A549 (cell line): ENCODE results near the gene DAGLB. TPM values are rescaled to one million over a fixed set of nuclear protein-coding genes. Genes with fewer than 3 reads are reported as not detected.
A peak's percentile ranks its signal among the peaks of the same experiment; 100 is the strongest.

ENCODE experiments used
- ATAC-seq, 2 experiments: fragments of 200-7000 bp in 1 of 2; fragments of >200 bp in 1 of 2; cut with Nextera tagmentation in 1 of 2; cut with Tn5 transposase in 1 of 2; 3 replicates each; pipeline versions ENCODE4 v1.8.0 to v1.9.1; 2018 to 2020; ENCODE audit warnings: mild to moderate bottlenecking in 1 of 2, moderate library complexity in 1 of 2
- CTCF ChIA-PET: fragments of 300-600 bp; sonication (Branson Sonifier 250); formaldehyde crosslinking; extraction: SDS; loops from one replicate; lab custom pipeline; 2021; ENCODE audit warnings: antibody characterized with exemption, inconsistent platforms; lab: Yijun Ruan, JAX
- POLR2A ChIA-PET: fragments of 350-600 bp; formaldehyde crosslinking; extraction: SDS; loops from one replicate; lab custom pipeline; 2021; ENCODE audit warnings: antibody characterized with exemption, inconsistent platforms; lab: Yijun Ruan, JAX
- DNase-seq, 2 experiments: peaks; one replicate each; pipeline versions ENCODE4 v3.0.0 to v3.0.0-alpha.2; 2011 to 2016; ENCODE audit warnings: low read depth in 1 of 2, low spot score in 1 of 2
- FAIRE-seq: peaks from 2 replicates; lab custom pipeline; 2011; peaks lifted over from hg19 to GRCh38; lab: Jason Lieb, UNC
- H3K27ac ChIP-seq, 2 experiments: fragments of >200 bp; sonication (Bioruptor Twin); formaldehyde crosslinking; 3 replicates each; pipeline ENCODE4 v1.5.1; 2016 to 2017
- H3K4me1 ChIP-seq: fragments of >200 bp; sonication (Bioruptor Twin); formaldehyde crosslinking; 3 replicates; pipeline ENCODE4 v1.6.1; 2016
- H3K4me2 ChIP-seq: fragments of >200 bp; sonication (Bioruptor Twin); formaldehyde crosslinking; 3 replicates; pipeline ENCODE4 v1.6.1; 2016
- H3K4me3 ChIP-seq: fragments of >200 bp; sonication (Bioruptor Twin); formaldehyde crosslinking; 3 replicates; pipeline ENCODE4 v1.5.1; 2016
- H3K9me3 ChIP-seq: fragments of >200 bp; sonication (Bioruptor Twin); formaldehyde crosslinking; 3 replicates; pipeline ENCODE4 v1.6.1; 2016
- CBX8 ChIP-seq: fragments of 200-600 bp; sonication (generic); IDR thresholded peaks from 2 replicates; pipeline ENCODE4 v1.6.1; 2016
- CHD2 ChIP-seq: fragments of 150-350 bp; IDR thresholded peaks from 2 replicates; pipeline ENCODE4 v1.6.1; 2014; ENCODE audit warnings: low read length; ENCODE audit not compliant: partially characterized antibody
- CHD4 ChIP-seq: fragments of 200-600 bp; sonication (generic); IDR thresholded peaks from 2 replicates; pipeline ENCODE4 v1.6.1; 2016; ENCODE audit warnings: antibody characterized with exemption, mild to moderate bottlenecking, borderline replicate concordance
- CTCF ChIP-seq: fragments of >200 bp; sonication (Bioruptor Twin); formaldehyde crosslinking; IDR thresholded peaks from 3 replicates; pipeline ENCODE4 v1.5.1; 2016
- ESRRA ChIP-seq: fragments of 150-350 bp; IDR thresholded peaks from 2 replicates; pipeline ENCODE4 v1.6.1; 2014; ENCODE audit warnings: mild to moderate bottlenecking, low read length, borderline replicate concordance
- FOSB ChIP-seq: fragments of 250-450 bp; sonication (Bioruptor Pico); IDR thresholded peaks from 2 replicates; pipeline ENCODE4 v1.5.0; 2020; ENCODE audit warnings: mild to moderate bottlenecking, moderate library complexity
- HDAC2 ChIP-seq: fragments of 200-600 bp; sonication (generic); IDR thresholded peaks from 2 replicates; pipeline ENCODE4 v1.6.1; 2016
- HES2 ChIP-seq: fragments of >200 bp; sonication (Bioruptor Twin); formaldehyde crosslinking; IDR thresholded peaks from 2 replicates; pipeline ENCODE4 v1.6.1; 2016
- HEYL ChIP-seq: fragments of 250-450 bp; sonication (Bioruptor Pico); IDR thresholded peaks from 2 replicates; pipeline ENCODE4 v1.8.0; 2021; ENCODE audit warnings: mild to moderate bottlenecking, moderate library complexity
- HOXB13 ChIP-seq: fragments of 250-450 bp; sonication (Bioruptor Pico); IDR thresholded peaks from 2 replicates; pipeline ENCODE4 v1.5.0; 2020; ENCODE audit warnings: low read depth, mild to moderate bottlenecking, moderate library complexity
- NR3C1 ChIP-seq: fragments of >200 bp; sonication (Bioruptor Twin); formaldehyde crosslinking; IDR thresholded peaks from 3 replicates; pipeline ENCODE4 v1.6.1; 2017
- PHF8 ChIP-seq: fragments of 200-600 bp; sonication (generic); IDR thresholded peaks from 2 replicates; pipeline ENCODE4 v1.6.1; 2016; ENCODE audit warnings: low read depth, mild to moderate bottlenecking, antibody characterized with exemption, moderate library complexity, borderline replicate concordance
- POLR2AphosphoS2 ChIP-seq: conservative IDR thresholded peaks from 2 replicates; pipeline ENCODE4 v1.6.1; 2012; ENCODE audit warnings: low read length, improper control_type of control experiment, inconsistent platforms
- RARB ChIP-seq: fragments of 250-450 bp; sonication (Bioruptor Pico); IDR thresholded peaks from 2 replicates; pipeline ENCODE4 v1.8.0; 2021; ENCODE audit warnings: mild to moderate bottlenecking, moderate library complexity
- SREBF2 ChIP-seq: fragments of 450-650 bp; IDR thresholded peaks from 2 replicates; pipeline ENCODE4 v1.6.1; 2014; ENCODE audit warnings: mild to moderate bottlenecking, moderate library complexity
- TP53 ChIP-seq: fragments of 250-450 bp; sonication (Bioruptor Pico); IDR thresholded peaks from 2 replicates; pipeline ENCODE4 v1.5.0; 2021; ENCODE audit warnings: mild to moderate bottlenecking, moderate library complexity
- WGBS: methylation state at CpG from one replicate; pipeline ENCODE4 v1.1.6; 2017; ENCODE audit errors: missing lambda C conversion rate; 5-methylcytosine and 5-hydroxymethylcytosine counted together
- polyA plus RNA-seq, 4 experiments: library from polyadenylated mRNA; depleted of rRNA in 3 of 4; stranded (reverse); fragments of >200 nt; fragmentation: RNase III in 1 of 4; extraction: RNeasy Plus Mini Kit Qiagen cat#74134 plus additional on column Dnase treatment in 1 of 4; gene quantifications; 2 replicates in 3 of 4; 3 replicates in 1 of 4; pipeline ENCODE4 v1.2.3, GENCODE V29; 2011 to 2017
- TF ChIP-seq, protein P1 (sequence below): fragments of 450-650 bp; IDR thresholded peaks from 2 replicates; pipeline ENCODE4 v1.6.1; 2014; ENCODE audit warnings: antibody characterized with exemption
- TF ChIP-seq, protein P2 (sequence below): fragments of 150-350 bp; IDR thresholded peaks from 2 replicates; pipeline ENCODE4 v1.6.1; 2014; ENCODE audit warnings: low read depth, mild to moderate bottlenecking, low read length
- TF ChIP-seq, protein P3 (sequence below): IDR thresholded peaks from 2 replicates; pipeline ENCODE4 v1.6.1; 2012

The DAGLB gene
- polyA plus RNA-seq, 2 of the 4 experiments (the other 2 are of a cell fraction), result 14.5 to 19.7 TPM

DNA sequence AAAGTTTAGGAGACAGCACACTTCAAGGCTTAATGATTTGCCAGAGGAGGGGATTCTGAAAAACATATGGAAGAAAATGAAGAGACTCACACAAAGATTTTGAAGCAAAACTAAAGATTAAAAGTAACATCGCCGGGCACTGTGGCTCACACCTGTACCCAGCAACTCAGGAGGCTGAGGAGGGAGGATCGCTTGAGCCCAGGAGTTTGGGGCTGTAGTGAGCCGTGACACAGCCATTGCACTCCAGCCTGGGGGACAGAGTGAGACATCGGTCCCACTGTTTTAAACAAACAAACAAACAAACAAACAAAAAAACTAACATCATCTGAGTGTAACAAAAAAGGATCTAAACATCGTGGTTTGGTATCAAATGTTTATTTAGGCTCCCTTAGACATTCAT, 33.7 kb upstream of the DAGLB start:
- no peak overlapping the region for H3K4me3 ChIP-seq

GRCh38 chr7:6480323-6480660, 32.5 kb upstream of the DAGLB start:
- no peak for DNase-seq
- peaks cover 24% of the 10 kb centered on the region for H3K4me1 ChIP-seq
- H3K9me3 ChIP-seq, result no peaks in the 10 kb centered on the region
- ChIA-PET CTCF (interaction anchor here (0.9 to 1.2 kb wide), 4 partner anchors 9 to 46 kb away, joined by 3 to 4 read pairs (median 3); no protein-coding TSS in a partner anchor), POLR2A (no interaction called here)
- FAIRE-seq, result no peak
- WGBS, result 87% methylated on average over 5 of the region's 5 CpGs
- H3K4me2 ChIP-seq, result no peak overlapping the region
- no peak overlapping the region for H3K27ac ChIP-seq
- H3K4me3 ChIP-seq, result no peak overlapping the region
- TF ChIP-seq FOSB (CRISPR knock-in tag), result no peak
- TF ChIP-seq, protein P1, sequence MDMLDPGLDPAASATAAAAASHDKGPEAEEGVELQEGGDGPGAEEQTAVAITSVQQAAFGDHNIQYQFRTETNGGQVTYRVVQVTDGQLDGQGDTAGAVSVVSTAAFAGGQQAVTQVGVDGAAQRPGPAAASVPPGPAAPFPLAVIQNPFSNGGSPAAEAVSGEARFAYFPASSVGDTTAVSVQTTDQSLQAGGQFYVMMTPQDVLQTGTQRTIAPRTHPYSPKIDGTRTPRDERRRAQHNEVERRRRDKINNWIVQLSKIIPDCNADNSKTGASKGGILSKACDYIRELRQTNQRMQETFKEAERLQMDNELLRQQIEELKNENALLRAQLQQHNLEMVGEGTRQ, result no peak
- TF ChIP-seq HOXB13 (CRISPR knock-in tag), result no peak
- no peak for TF ChIP-seq TP53 (CRISPR knock-in tag)
- TF ChIP-seq, protein P2, sequence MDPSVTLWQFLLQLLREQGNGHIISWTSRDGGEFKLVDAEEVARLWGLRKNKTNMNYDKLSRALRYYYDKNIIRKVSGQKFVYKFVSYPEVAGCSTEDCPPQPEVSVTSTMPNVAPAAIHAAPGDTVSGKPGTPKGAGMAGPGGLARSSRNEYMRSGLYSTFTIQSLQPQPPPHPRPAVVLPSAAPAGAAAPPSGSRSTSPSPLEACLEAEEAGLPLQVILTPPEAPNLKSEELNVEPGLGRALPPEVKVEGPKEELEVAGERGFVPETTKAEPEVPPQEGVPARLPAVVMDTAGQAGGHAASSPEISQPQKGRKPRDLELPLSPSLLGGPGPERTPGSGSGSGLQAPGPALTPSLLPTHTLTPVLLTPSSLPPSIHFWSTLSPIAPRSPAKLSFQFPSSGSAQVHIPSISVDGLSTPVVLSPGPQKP, result no peak
- no peak for TF ChIP-seq CTCF
- no peak for ATAC-seq

More for the DNA sequence above, 33.7 kb upstream of the DAGLB start:
- Histone ChIP-seq H3K4me1 (peaks cover 24% of the 10 kb centered on the region), H3K27ac (no peak overlapping the region), H3K9me3 (no peaks in the 10 kb centered on the region), H3K4me2 (peak overlapping the region; percentile 89)
- no peak for FAIRE-seq
- POLR2A ChIA-PET, result no interaction called here
- DNase-seq, result no peak
- CTCF ChIA-PET, result no interaction called here
- 76% methylated on average over 6 of the region's 6 CpGs for WGBS
- ATAC-seq, result no peak
- no peak for TF ChIP-seq HEYL (CRISPR knock-in tag)
- no peak for TF ChIP-seq POLR2AphosphoS2
- TF ChIP-seq, protein P3, sequence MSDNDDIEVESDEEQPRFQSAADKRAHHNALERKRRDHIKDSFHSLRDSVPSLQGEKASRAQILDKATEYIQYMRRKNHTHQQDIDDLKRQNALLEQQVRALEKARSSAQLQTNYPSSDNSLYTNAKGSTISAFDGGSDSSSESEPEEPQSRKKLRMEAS, result no peak
- TF ChIP-seq HES2, result no peak
- TF ChIP-seq PHF8, result no peak
- no peak for TF ChIP-seq NR3C1
- TF ChIP-seq HDAC2, result no peak
- TF ChIP-seq SREBF2, result no peak
- TF ChIP-seq ESRRA, result no peak
- TF ChIP-seq CHD2, result no peak
- no peak for TF ChIP-seq CHD4
- no peak for TF ChIP-seq FOSB (CRISPR knock-in tag)
- no peak for TF ChIP-seq RARB (CRISPR knock-in tag)
- no peak for TF ChIP-seq HOXB13 (CRISPR knock-in tag)
- TF ChIP-seq, all 56 proteins: peak for 0

GRCh38 chr7:6479067-6479466, 31.3 kb upstream of the DAGLB start:
- TF ChIP-seq PHF8, result no peak
- no peak for TF ChIP-seq CBX8
- TF ChIP-seq, protein P1, result no peak
- CTCF ChIA-PET, result interaction anchor here (1.0 to 1.6 kb wide), 4 partner anchors 8 to 111 kb away, joined by 3 to 5 read pairs (median 4); partner anchors contain the start of gene INTS15
- Histone ChIP-seq H3K27ac (no peak overlapping the region), H3K4me3 (no peak overlapping the region), H3K9me3 (no peaks in the 10 kb centered on the region), H3K4me1 (peaks cover 21% of the 10 kb centered on the region), H3K4me2 (no peak overlapping the region)
- POLR2A ChIA-PET, result no interaction called here
- 95% methylated on average over 8 of the region's 8 CpGs for WGBS
- DNase-seq, result no peak
- no peak for FAIRE-seq
- no peak for ATAC-seq
